ENCODE measurements around the gene HECTD4. TPM values are rescaled to one million over a fixed set of nuclear protein-coding genes. Genes with fewer than 3 reads are reported as not detected.
"Not testable (repeated sequence)": the region's sequence is repeated elsewhere in the genome, so short reads cannot be mapped to it uniquely, and the experiment has no call there.

The HECTD4 gene
- total RNA-seq, 1 donor from 2014 or later: 47.3 TPM

GRCh38 chr12:112121780-112122565, 260.3 kb downstream of the HECTD4 start:
- peak; percentile 59 for DNase-seq (ENCODE audit: low read depth)

DNA sequence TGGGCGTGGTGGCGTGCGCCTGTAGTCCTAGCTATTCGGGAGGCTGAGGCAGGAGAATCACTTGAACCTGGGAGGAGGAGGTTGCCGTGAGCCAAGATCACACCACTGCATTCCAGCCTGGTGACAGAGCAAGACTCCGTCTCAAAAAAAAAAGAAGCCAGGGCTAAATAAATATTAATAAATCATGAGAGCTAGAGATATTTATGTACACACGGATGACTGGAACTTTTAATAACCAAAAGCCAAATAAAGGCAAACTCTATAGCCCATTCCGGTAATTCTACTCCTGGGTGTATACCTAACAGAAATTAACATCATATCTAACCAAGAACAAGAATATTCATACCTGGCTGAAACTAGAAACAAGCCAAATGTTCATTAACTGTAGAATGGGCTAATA, 264.5 kb downstream of the HECTD4 start:
- no peak for DNase-seq (ENCODE audit: low read depth)

- peak; percentile 55 for DNase-seq (ENCODE audit: low read depth)
Measured at GRCh38 chr12:112116232-112117060, 265.8 kb downstream of the HECTD4 start.

DNA sequence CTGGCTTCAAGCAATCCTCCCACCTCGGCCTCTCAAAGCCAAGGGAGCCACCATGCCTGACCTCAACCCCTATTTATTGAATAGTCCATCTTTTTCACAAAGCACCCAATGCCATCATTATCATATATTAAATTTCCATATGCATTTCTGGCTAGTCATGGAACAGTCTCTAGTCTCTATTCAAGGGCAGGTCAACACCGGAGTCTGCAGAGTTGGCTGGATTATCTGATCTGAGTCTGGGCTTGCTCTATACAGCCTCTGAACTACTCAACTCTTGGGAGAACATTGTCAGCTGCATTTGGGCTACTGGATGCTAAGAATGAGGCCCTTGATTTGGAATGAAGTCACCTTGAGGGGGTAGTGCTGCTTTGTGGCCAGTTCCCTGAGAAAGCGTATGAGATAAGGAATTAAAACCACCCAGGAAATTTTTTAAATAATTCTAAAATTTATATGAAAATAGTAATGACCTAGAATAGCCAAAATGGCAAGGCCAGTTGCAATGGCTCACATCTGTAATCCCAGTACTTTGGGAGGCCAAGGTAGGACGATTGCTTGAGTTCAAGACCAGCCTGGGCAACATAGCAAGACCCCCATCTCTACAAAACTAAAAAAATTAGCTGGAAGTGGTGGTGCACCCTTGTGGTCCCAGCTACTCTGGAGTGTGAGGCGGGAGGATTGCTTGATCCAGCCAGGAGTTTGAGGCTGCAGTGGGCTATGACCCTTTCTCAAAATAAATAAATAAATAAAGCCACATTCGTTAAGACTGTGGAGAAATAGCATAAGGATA, 266.8 kb downstream of the HECTD4 start:
- no peak for DNase-seq (ENCODE audit: low read depth)

DNA sequence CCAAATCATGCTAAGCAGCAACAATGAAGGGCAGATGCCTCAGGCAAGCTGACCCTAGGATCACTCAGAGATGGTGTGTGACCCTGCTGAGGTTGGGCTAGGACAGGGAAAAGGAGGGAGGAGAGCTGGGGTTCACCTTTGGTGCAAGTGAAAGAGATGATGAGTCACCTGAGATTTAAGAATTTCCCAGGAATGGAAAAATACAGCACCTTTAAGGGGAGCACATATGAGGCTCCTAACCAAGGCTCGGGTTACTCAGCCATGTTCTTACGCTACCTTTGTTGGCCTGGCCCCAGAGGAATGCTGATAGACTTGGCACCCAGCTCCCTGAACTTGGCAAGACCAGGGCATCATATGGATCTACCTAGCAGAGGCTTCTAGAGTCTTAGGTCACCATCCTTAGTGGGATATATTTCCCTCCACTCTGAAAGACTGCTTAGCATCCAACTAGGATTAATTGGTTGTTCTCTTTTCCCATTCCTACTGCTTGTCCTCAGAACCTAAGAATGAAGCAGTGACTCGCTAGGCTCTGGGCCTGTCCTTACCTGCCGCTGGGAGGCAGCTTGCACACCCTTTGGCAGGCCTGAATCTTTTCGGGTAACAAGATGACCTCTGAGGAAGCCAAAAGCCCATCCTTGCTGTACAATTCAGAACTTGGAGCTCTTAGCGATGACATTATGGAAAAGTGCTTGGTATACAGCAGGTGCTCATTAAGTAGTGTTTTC, 269.7 kb downstream of the HECTD4 start:
- DNase-seq (ENCODE audit: low read depth): peak; percentile 80

- no peak for DNase-seq (ENCODE audit: low read depth)
Measured at GRCh38 chr12:112111931-112112330, 270.3 kb downstream of the HECTD4 start.

DNA sequence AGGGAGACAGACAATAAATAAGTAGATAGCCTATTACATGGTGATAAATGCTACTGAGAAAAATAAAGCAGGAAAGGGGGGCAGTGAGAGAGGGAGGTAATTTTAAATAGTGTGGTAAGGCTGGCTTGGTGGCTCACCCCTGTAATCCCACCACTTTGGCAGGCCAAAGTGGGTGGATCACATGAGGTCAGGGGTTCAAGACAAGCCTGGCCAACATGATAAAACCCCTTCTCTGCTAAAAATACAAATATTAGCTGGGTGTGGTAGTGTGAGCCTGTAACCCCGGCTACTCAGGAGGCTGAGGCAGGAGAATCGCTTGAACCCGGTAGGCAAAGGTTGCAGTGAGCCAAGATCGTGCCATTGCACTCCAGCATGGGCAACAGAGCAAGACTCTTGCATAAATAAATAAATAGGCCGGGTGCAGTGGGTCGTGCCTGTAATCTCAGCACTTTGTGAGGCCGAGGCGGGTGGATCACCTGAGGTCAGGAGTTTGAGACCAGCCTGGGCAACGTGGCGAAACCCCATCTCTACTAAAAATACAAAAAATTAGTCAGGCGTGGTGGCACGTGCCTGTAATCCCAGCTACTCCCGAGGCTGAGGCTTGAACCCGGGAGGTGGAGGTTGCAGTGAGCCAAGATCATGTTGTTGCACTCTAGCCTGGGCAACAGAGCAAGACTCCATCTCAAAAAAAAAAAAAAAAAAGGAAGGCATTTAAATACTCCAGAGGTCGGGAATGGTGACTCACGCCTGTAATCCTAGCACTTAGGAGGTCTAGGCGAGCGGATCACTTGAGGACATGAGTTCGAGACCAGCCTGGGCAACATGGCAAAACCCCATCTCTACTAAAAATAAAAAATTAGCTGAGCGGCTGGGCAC, 271.2 kb downstream of the HECTD4 start:
- not testable (repeated sequence) for DNase-seq (ENCODE audit: low read depth)

Other genes starting within 250 kb of the HECTD4 start
- 964 and 1,672 TPM in 2 replicates for gene RPL6, start 27.2 kb upstream of the HECTD4 start, total RNA-seq
- gene PTPN11, start 36.5 kb upstream of the HECTD4 start, total RNA-seq: 128 and 195 TPM in 2 replicates

Measured in renal cortical epithelial cell (primary cell).